ENCODE data around the gene OR6V1.

OR6V1 gene

DNA sequence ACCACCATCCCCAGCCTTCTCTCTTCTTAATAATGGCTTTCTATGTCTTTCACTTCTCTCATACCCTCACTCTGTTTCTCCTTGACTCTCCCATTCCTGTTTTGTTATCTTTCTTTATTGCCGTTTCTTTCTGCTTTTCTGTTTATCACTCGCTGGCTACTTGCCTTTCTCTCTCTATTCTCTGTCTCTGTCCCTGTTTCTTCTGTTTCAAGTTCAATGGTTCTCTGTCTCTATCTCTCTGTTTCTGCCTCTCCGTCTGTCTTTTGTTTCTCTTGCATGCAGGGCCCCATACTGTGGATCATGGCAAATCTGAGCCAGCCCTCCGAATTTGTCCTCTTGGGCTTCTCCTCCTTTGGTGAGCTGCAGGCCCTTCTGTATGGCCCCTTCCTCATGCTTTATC is at the start of gene OR6V1:
OR6V1 (plus strand) TSS at position 301 of the 400 bp plus-strand sequence; CDS start at position 301, 0 bp downstream.
- DNase-seq, result no peak

- DNase-seq, result no peak
Measured at GRCh38 chr7:143002898-143003297, 49.2 kb upstream of the OR6V1 start.

- peak; percentile 42 for DNase-seq
Measured at GRCh38 chr7:143003393-143004051, 48.6 kb upstream of the OR6V1 start.

- DNase-seq, result no peak
Measured at GRCh38 chr7:143005632-143006260, 46.4 kb upstream of the OR6V1 start.

- peak; percentile 80 for DNase-seq
Measured at GRCh38 chr7:143008007-143008901, 43.9 kb upstream of the OR6V1 start.

DNA sequence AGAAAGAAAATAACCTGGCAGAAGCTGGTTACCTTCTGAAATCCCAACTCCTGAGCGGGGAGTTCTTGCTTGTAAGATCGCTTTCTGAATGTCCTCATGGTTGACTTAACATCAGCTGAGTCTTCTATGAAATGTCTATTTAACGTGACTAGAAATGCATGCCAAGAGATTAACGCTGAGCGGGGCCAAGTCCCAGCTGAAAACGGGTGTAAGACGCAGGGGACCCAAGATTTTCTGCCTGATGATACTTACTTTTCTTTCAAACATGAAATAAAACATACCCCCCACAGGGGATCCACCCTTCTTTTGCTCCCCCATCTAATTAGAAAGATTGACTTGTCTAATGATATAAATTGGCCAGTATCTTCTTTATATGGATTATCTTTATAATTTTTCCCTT is 40.1 kb upstream of the OR6V1 start:
- no peak for DNase-seq

DNA sequence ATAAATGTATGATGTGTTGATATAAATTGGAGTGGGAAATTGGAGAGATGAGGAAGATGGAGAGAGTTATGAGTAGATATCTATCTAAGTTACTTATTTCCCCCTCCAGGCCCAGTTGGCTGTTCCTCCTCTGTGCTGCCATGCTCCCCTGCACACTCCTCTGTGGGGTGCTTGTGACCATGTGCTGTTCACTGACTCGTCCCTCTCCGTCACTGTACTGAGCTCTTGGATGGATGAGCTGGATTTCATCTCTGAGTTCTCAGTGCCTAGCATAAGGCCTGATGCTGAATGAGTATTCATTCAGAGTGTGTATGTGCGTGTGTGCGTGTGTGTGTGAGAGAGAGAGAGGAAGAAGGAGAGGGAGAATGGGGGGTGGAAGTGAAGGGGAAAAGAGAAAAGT is 39.7 kb upstream of the OR6V1 start:
- DNase-seq, result no peak

- DNase-seq, result no peak
Measured at GRCh38 chr7:143013473-143013872, 38.7 kb upstream of the OR6V1 start.

DNA sequence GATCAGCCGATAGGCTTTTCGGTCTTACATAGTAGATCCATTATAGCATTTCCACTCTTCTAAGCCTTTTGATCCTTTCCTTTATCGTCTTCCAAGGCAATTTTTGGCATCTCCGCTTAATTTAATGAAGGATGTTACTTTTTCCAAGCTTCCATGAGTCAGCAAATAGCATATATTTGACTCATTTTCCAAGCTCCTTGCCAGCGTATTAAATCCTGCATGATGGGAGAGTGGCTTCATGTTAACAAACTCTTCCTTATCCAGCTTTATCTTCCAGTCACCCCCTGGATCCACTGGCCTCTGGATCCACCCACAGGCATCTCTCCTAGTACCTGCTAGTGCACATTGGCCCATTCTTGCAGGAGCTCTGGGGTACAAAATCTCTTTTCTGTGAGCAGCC is 38.2 kb upstream of the OR6V1 start:
- no peak for DNase-seq

GRCh38 chr7:143015084-143015483 is 37.1 kb upstream of the OR6V1 start:
- DNase-seq, result no peak

DNA sequence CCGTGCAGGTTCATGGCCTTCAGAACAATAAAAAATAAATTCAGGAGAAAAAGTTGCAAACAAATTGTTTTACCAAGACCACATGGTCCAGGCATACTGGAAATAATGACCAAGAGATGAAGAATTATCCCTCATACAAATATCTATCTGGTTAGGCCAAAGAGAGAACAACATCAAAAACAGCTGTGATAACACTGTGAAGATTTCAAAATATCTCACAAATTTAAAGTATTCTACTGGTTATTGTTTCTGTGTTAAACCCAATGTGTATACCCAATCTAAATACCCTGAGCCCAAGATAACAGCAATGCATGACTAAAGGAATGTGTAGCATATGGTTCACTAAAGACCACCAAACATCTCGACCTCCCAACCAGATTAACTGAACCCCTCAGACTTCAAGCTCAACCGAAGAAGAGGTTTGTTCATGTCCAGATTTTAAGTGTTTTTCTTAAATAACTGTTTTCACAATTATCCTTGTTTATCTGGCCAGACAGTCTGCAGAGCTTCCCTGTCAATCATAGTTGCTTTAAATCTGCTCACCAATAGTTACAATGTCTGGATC is 36.1 kb upstream of the OR6V1 start:
- no peak for DNase-seq

DNA sequence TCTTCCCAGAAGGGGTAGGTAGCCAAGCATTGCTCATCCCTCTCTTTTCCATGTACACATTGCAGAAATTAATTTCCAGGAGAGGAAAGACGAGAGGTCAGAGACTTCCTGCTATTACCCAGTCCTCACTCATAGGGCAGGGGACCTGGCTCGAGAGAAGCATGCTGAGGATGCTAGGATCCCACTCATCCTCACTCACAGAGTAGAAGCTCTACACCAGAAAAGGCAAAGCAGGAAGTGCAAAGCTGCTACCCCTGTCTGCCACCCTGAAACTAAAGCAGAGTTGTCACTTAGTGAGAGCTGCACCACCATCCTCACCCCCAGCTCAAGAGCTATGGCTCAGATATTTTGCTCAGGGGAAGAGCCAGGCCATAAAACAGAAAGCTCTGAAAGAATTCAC is 35.1 kb upstream of the OR6V1 start:
- DNase-seq, result no peak

GRCh38 chr7:143018931-143019330 is 33.2 kb upstream of the OR6V1 start:
- no peak for DNase-seq

- no peak for DNase-seq
Measured at GRCh38 chr7:143023047-143023446, 29.1 kb upstream of the OR6V1 start.

DNA sequence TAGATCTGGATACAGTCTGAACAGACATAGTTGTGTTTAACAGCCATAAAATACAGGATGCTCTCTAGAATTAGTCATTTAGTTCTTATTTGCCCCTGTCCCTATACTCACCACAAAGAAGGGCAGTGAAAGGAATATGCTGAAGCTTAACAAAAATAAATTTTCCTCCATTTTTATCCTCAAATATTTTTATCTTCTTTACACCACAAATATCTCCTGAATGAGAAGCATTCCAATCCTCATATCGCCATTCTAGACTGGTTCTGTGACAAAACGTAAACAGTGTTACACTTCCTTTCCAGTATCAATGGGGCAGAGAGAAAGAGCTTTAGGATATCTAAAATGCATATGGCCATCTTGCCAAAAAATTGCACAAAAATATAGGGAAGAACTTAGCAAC is 26.8 kb upstream of the OR6V1 start:
- no peak for DNase-seq

DNA sequence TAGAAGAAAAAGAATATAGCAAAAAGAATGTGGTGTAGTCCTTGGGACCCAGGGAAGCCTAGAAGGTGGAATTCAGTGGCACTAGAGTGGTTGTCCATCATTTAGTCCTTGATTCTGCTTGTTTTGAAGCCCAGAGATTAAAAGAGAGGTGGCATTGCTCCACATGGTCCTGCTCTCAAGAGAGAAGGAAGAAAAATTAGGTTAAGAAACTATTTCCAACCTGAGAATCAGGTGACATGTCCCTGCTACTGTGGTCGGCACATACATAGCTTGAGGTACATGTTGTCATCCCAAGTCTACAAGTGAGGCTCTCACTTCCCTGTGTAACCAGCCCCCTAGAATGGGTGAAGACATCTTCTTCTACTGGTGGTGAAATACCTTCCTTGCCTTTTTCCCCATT is 25.1 kb upstream of the OR6V1 start, which contains the start of gene OR9A2:
OR9A2 (minus strand) TSS at position 101 of the 400 bp plus-strand sequence; CDS start at position 101, 0 bp downstream.
- no peak for DNase-seq

GRCh38 chr7:143027683-143028082 is 24.5 kb upstream of the OR6V1 start:
- DNase-seq, result no peak

- no peak for DNase-seq
Measured at GRCh38 chr7:143038635-143039034, 13.5 kb upstream of the OR6V1 start.

- DNase-seq, result no peak
Measured at GRCh38 chr7:143040209-143040715, 11.9 kb upstream of the OR6V1 start.

- DNase-seq, result no peak
Measured at GRCh38 chr7:143041346-143041745, 10.8 kb upstream of the OR6V1 start.

GRCh38 chr7:143042159-143042789 is 9.9 kb upstream of the OR6V1 start:
- no peak for DNase-seq

DNA sequence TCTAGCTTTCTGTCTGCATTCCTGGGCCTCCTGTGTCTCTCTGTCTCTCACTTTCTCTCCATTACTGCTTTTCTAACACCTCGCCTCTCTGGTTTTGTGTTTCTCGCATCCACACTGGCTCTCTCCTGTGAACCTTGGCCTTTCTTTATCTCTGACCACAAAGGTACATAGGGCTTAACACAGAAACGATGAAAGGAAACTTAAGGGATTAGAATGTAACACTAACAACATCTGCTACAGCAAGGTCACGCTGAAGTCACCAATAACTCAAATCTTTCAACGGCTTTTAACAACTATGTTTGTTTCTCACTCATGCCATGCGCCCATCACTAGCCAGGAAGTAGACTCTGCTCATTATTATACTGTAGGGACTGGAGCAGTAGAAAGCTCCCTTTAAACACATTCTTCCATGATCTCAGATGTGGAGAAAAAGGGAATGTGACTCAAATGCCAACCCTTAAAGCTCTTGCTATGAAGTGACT is 9.3 kb upstream of the OR6V1 start:
- no peak for DNase-seq
